GM12878 (cell line): ENCODE results near the gene C1S. TPM values are rescaled to one million over a fixed set of nuclear protein-coding genes. Genes with fewer than 3 reads are reported as not detected.

Source experiments
- ATAC-seq: fragments of 200-7000 bp; cut with Tn5 transposase; 3 replicates; pipeline ENCODE4 v1.9.1; 2020; ENCODE audit warnings: mild to moderate bottlenecking, moderate library complexity
- BruUV-seq: library from RNA; stranded (reverse); fragments of 400-500 nt; replicated peaks from 2 replicates; lab custom pipeline; 2021; lab: Mats Ljungman, UMichigan
- CTCF ChIA-PET: fragments of 300-600 bp; sonication (Branson Sonifier 250); formaldehyde crosslinking; extraction: SDS; loops from one replicate; lab custom pipeline; 2021; ENCODE audit warnings: inconsistent platforms; lab: Yijun Ruan, JAX
- POLR2A ChIA-PET: fragments of 350-600 bp; formaldehyde crosslinking; extraction: SDS; loops from one replicate; lab custom pipeline; 2021; ENCODE audit warnings: inconsistent platforms; lab: Charles Lee
- RAD21 ChIA-PET: fragments of 300-600 bp; sonication (Branson Sonifier 250); formaldehyde crosslinking; loops from one replicate; lab custom pipeline; 2023; ENCODE audit warnings: antibody characterized with exemption; ENCODE audit not compliant: unreplicated experiment; lab: Charles Lee
- SMC1A ChIA-PET: fragments of 300-600 bp; sonication (Branson Sonifier 250); formaldehyde crosslinking; loops from one replicate; lab custom pipeline; 2023; ENCODE audit not compliant: unreplicated experiment, uncharacterized antibody; lab: Charles Lee
- DNase-seq: peaks from one replicate; pipeline ENCODE4 v3.0.0-alpha.2; 2011; ENCODE audit warnings: low read depth, low spot score
- FAIRE-seq: peaks from 3 replicates; lab custom pipeline; 2011; peaks lifted over from hg19 to GRCh38; lab: Jason Lieb, UNC
- H2AFZ ChIP-seq: 2 replicates; pipeline ENCODE4 v1.6.0; 2011; ENCODE audit warnings: low read depth, low read length, control low read depth; ENCODE audit not compliant: control insufficient read depth
- H3K27ac ChIP-seq: 2 replicates; pipeline ENCODE4 v1.5.1; 2011; ENCODE audit warnings: control low read depth; ENCODE audit not compliant: control insufficient read depth, insufficient read depth
- H3K27me3 ChIP-seq, 2 experiments: replicated peaks in 1 of 2; 2 replicates each; pipeline versions ENCODE4 v1.6.0 to v1.6.1; 2011; ENCODE audit warnings: low read length in 1 of 2; ENCODE audit not compliant: control insufficient read depth in 2 of 2, insufficient read depth in 2 of 2
- H3K36me3 ChIP-seq, 2 experiments: 2 replicates each; pipeline ENCODE4 v1.5.1; 2011; ENCODE audit warnings: low read length in 1 of 2; ENCODE audit not compliant: control insufficient read depth in 2 of 2, insufficient read depth in 2 of 2
- H3K4me1 ChIP-seq: 2 replicates; pipeline ENCODE4 v1.6.1; 2011; ENCODE audit warnings: mild to moderate bottlenecking, low read length, moderate library complexity, mixed read lengths; ENCODE audit not compliant: control insufficient read depth, insufficient read depth
- H3K4me2 ChIP-seq: 2 replicates; pipeline ENCODE4 v1.6.0; 2011; ENCODE audit warnings: control low read depth; ENCODE audit not compliant: control insufficient read depth, insufficient read depth
- H3K4me3 ChIP-seq: fragments of 200-600 bp; sonication (generic); 2 replicates; pipeline ENCODE4 v1.5.1; 2016
- H3K79me2 ChIP-seq: 2 replicates; pipeline ENCODE4 v1.6.0; 2011; ENCODE audit warnings: low read length; ENCODE audit not compliant: control insufficient read depth, insufficient read depth
- H3K9ac ChIP-seq: 2 replicates; pipeline ENCODE4 v1.8.0; 2011; ENCODE audit warnings: low read length, control low read depth, mixed read lengths; ENCODE audit not compliant: control insufficient read depth, insufficient read depth
- H3K9me3 ChIP-seq: replicated peaks from 3 replicates; pipeline ENCODE4 v1.5.1; 2011; ENCODE audit warnings: mild to moderate bottlenecking, low read length; ENCODE audit not compliant: control insufficient read depth, insufficient read depth
- H4K20me1 ChIP-seq: 2 replicates; pipeline ENCODE4 v1.6.0; 2011; ENCODE audit not compliant: control insufficient read depth, insufficient read depth
- ATF7 ChIP-seq: fragments of 450-650 bp; IDR thresholded peaks from 2 replicates; pipeline ENCODE4 v1.6.1; 2016; ENCODE audit warnings: low read depth, mild to moderate bottlenecking
- EZH2 ChIP-seq: IDR thresholded peaks from 2 replicates; pipeline ENCODE4 v1.6.1; 2012; ENCODE audit warnings: low read depth, mild to moderate bottlenecking, control low read depth, inconsistent platforms, low read length, borderline replicate concordance; ENCODE audit not compliant: control insufficient read depth
- KAT2A ChIP-seq: conservative IDR thresholded peaks from 2 replicates; pipeline ENCODE4 v1.6.1; 2011; ENCODE audit warnings: low read depth, low read length; ENCODE audit not compliant: control insufficient read depth
- MYC ChIP-seq: IDR thresholded peaks from 2 replicates; pipeline ENCODE4 v1.6.1; 2011; ENCODE audit warnings: mild to moderate bottlenecking, low read length, moderate library complexity, inconsistent platforms; ENCODE audit not compliant: insufficient read depth, insufficient replicate concordance, insufficient read length, severe bottlenecking
- NR2F1 ChIP-seq: fragments of 450-650 bp; conservative IDR thresholded peaks from 2 replicates; pipeline ENCODE4 v1.6.1; 2017; ENCODE audit warnings: mild to moderate bottlenecking
- POLR2A ChIP-seq: IDR thresholded peaks from 2 replicates; pipeline ENCODE4 v1.6.1; 2011; ENCODE audit warnings: low read depth, mild to moderate bottlenecking, low read length
- POLR2AphosphoS5 ChIP-seq: IDR thresholded peaks from 2 replicates; pipeline ENCODE4 v1.6.1; 2011; ENCODE audit warnings: mild to moderate bottlenecking, low read length, inconsistent platforms
- STAT1 ChIP-seq: fragments of 450-650 bp; conservative IDR thresholded peaks from 2 replicates; pipeline ENCODE4 v1.6.1; 2014; ENCODE audit warnings: antibody characterized with exemption, mild to moderate bottlenecking
- WGBS: methylation state at CpG from one replicate; pipeline ENCODE4 v1.1.6; 2016; ENCODE audit warnings: low lambda C conversion rate; ENCODE audit not compliant: insufficient replicate concordance, insufficient coverage; ENCODE audit errors: missing lambda C conversion rate; 5-methylcytosine and 5-hydroxymethylcytosine counted together
- in situ Hi-C: fragments of 300-500 bp; cut with MboI; formaldehyde crosslinking; loops from 9 replicates; pipeline ENCODE4 v1.14.3; 2018; ENCODE audit warnings: mixed read lengths
- intact Hi-C: fragments of 100-400 bp; cut with micrococcal nuclease; formaldehyde crosslinking; loops from one replicate; pipeline ENCODE4 v1.14.2; 2022; ENCODE audit not compliant: unreplicated experiment
- polyA plus RNA-seq, 11 experiments: library from polyadenylated mRNA; depleted of rRNA in 4 of 11; unstranded in 6 of 11; stranded (reverse) in 5 of 11; fragments of >200 nt; fragmentation: Nextera tagmentation in 4 of 11; fragmentation: Illumina TruSeq in 1 of 11; extraction: Ambion mirVana in 4 of 11; extraction: Trizol in 1 of 11; gene quantifications; 1 replicate in 1 of 11; 2 replicates in 10 of 11; pipeline versions ENCODE4 v1.2.1 to v1.2.3, GENCODE V29; 2011 to 2016; ENCODE audit warnings: inconsistent platforms in 2 of 11, missing spikeins in 2 of 11, low read depth in 1 of 11
- total RNA-seq, 4 experiments: library from RNA; depleted of rRNA in 3 of 4; stranded (reverse); fragments of >200 nt in 3 of 4; fragmentation: Illumina TruSeq in 1 of 4; extraction: Trizol in 1 of 4; gene quantifications; 2 replicates each; pipeline versions ENCODE4 v1.2.1 to v1.2.3, GENCODE V29; 2013 to 2021

C1S gene
- total and polyA plus RNA-seq, 10 of the 15 experiments (the other 5 are each of a cell fraction or from before 2014, with no cell fraction given) = 0.10 to 1.4 (median 0.42) TPM

DNA sequence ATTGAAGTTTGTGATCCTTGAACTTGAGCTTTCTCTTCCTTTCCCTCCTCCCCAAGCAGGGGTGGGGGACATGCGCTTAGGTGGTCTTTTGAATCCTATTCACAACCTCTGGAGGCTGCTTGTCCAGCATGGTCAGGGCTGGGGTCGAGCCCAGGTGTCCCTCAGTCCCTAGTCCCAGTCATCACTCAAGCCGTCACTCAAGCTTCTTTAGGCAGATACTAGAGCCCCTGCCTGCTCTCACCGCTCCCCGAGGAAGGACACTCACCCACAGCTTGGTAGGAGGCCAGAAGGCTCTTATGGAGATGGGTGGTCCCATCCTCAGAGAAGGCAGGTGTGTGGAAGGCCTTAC is 49.0 kb downstream of the C1S start:
- Histone ChIP-seq H3K4me3 (peak overlapping the region; percentile 96), H2AFZ (no peak overlapping the region), H3K36me3 (peaks cover 0 to 7% of the 10 kb centered on the region in 2 experiments; a peak in 2 of 4 replicates), H3K9ac (peak overlapping the region; percentile 100), H3K27me3 (no peaks in the 10 kb centered on the region), H4K20me1 (no peaks in the 10 kb centered on the region), H3K79me2 (peaks cover 33% of the 10 kb centered on the region), H3K27ac (peak overlapping the region; percentile 99; the same call in 1 of the 2 replicates), H3K4me2 (peak overlapping the region; percentile 82), H3K4me1 (peaks cover 12% of the 10 kb centered on the region), H3K9me3 (peaks cover 6% of the 10 kb centered on the region)
- ChIA-PET POLR2A (interaction anchor here (1.2 to 7.2 kb wide), 4 partner anchors 91 to 184 kb away, joined by 3 to 55 read pairs (median 8); partner anchors contain the start of genes C12orf57, LPCAT3 and RNU7-1), CTCF (interaction anchor here (0.6 to 7.7 kb wide), 22 partner anchors 10 to 610 kb away, joined by 3 to 61 read pairs (median 4); partner anchors contain the start of genes ATN1, C12orf57, C1R and CDCA3), SMC1A (interaction anchor here (0.8 to 3.5 kb wide), 9 partner anchors 14 to 240 kb away, joined by 3 to 37 read pairs (median 6); partner anchors contain the start of genes C12orf57, LPCAT3 and RNU7-1), RAD21 (interaction anchor here (1.0 to 7.6 kb wide), 5 partner anchors 154 to 242 kb away, joined by 3 to 89 read pairs (median 6); partner anchors contain the start of genes C12orf57, RNU7-1 and TPI1)
- ATAC-seq (no peak), DNase-seq (no peak), FAIRE-seq (no peak)
- WGBS = 34% methylated on average over 5 of the region's 5 CpGs
- intact Hi-C loops = loop anchor here (2.0 kb wide), 1 partner anchor 165 kb away; the partner anchor contains the start of gene C12orf57
- in situ Hi-C loops = no loop called here
- no TSS peak for BruUV-seq
- TF ChIP-seq KAT2A (no peak), STAT1 (no peak), NR2F1 (no peak), POLR2A (0 out of 2 replicates have a peak, but pooled peaks have one; percentile 8), ATF7 (no peak), MYC (no peak), POLR2AphosphoS5 (no peak), EZH2 (no peak)
